ENCODE results near the gene EBF4. TPM values are rescaled to one million over a fixed set of nuclear protein-coding genes. Genes with fewer than 3 reads are reported as not detected.

The EBF4 gene
- total RNA-seq, 1 experiment from 2014 or later = 2.7 TPM

DNA sequence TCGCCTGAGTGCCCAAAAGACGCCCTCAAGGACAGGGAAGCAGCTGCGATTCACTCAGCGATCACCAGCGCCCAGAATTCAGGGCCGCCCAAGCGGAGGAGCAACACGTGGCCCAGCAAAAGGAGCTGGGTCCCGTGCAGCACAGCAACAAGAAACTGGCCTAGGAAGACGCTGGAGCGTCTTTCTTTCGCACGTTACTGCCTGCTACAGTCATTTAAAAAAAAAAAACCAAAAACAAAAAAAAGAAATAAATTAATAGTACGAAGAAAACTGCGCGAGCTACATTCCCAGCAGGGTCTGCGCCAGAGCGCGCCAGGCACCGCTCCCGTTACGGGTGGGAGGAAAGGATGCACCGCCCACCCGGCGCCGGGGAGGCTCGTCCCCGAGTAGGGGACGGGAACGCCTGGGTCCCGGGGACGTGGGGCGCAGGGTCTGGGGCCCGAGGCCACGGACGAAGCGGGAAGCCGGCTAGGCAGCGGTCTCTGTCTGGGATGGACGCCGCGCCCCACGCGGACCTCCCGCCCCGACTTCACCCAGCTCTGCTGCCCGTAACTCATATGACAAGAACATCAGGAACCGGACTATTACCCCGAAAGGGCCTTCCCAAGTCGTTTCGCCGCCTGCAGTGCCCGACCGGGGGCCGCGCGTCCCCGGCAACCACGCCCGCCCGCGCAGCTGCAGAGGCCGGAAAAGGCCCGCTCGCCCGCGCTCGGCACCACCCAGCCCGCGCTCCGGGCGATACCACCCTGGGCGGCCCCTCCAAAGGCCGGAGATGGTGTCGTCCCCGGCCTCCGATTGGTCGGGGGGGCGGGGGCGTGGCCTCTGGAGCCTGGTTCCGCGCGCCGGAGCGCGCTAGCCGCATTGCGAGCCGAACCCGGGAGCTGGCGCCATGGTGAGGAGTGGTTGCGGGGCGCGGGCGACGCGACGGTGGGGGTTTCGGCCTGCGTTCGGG is 40.5 kb upstream of the EBF4 start, which contains the start of gene NOP56 (continued):
- TF ChIP-seq NR1H2 (CRISPR knock-in tag; IDR thresholded peaks at IDR 0.05) = no peak
- TF ChIP-seq E2F1 (CRISPR knock-in tag; IDR thresholded peaks at IDR 0.05) = no peak
- TF ChIP-seq FOXK1 (CRISPR knock-in tag; IDR thresholded peaks at IDR 0.05) = peak; percentile 61
- no peak for TF ChIP-seq ESRRA (CRISPR knock-in tag; IDR thresholded peaks at IDR 0.05; ENCODE audit: borderline replicate concordance)
- no peak; the same call in 1 of the 2 replicates for TF ChIP-seq PREB (CRISPR knock-in tag; IDR thresholded peaks at IDR 0.05; ENCODE audit: borderline replicate concordance)
- peak; percentile 83; the same call in 1 of the 2 replicates for TF ChIP-seq E2F5 (CRISPR knock-in tag; IDR thresholded peaks at IDR 0.05)
- no peak for TF ChIP-seq NR3C1 (CRISPR knock-in tag; conservative IDR thresholded peaks at IDR 0.05; ENCODE audit: low read depth)
- TF ChIP-seq OVOL2 (CRISPR knock-in tag; IDR thresholded peaks at IDR 0.05; ENCODE audit: borderline replicate concordance) = no peak
- TF ChIP-seq HMGA2 (CRISPR knock-in tag; IDR thresholded peaks at IDR 0.05) = no peak
- no peak for TF ChIP-seq ZNF138 (CRISPR knock-in tag; conservative IDR thresholded peaks at IDR 0.05)
- TF ChIP-seq ETV6 (CRISPR knock-in tag; IDR thresholded peaks at IDR 0.05) = peak; percentile 89; the same call in 1 of the 2 replicates
- TF ChIP-seq ZNF281 (CRISPR knock-in tag; IDR thresholded peaks at IDR 0.05) = no peak
- TF ChIP-seq ZNF219 (CRISPR knock-in tag; IDR thresholded peaks at IDR 0.05; ENCODE audit: borderline replicate concordance) = no peak

GRCh38 chr20:2652724-2653555 is 39.6 kb upstream of the EBF4 start:
- H3K27me3 Mint-ChIP-seq (ENCODE audit: low read depth) = no peaks in the 10 kb centered on the region
- H3K4me1 Mint-ChIP-seq = peaks cover 24% of the 10 kb centered on the region
- DNase-seq (ENCODE audit: low spot score) = no peak
- no peaks in the 10 kb centered on the region for H3K9me3 Mint-ChIP-seq
- peak overlapping the region; percentile 84 for H3K4me3 Mint-ChIP-seq
- peak; percentile 22 for ATAC-seq
- H3K27ac Mint-ChIP-seq = peak overlapping the region; percentile 76; the same call in 1 of the 2 replicates
- CTCF ChIA-PET = interaction anchor here (0.6 to 3.7 kb wide), 5 partner anchors 13 to 266 kb away, joined by 3 to 30 read pairs (median 3); no protein-coding TSS in a partner anchor
- peaks cover 52% of the 10 kb centered on the region for H3K36me3 Mint-ChIP-seq
- POLR2A ChIA-PET = interaction anchor here (0.7 to 2.2 kb wide), 9 partner anchors 8 to 182 kb away, joined by 3 to 22 read pairs (median 4); partner anchors contain the start of genes IDH3B and SNRPB
- peak; percentile 54; the same call in 1 of the 2 replicates for TF ChIP-seq NFE2L1 (CRISPR knock-in tag; IDR thresholded peaks at IDR 0.05)
- no peak for TF ChIP-seq NFYB (CRISPR knock-in tag; conservative IDR thresholded peaks at IDR 0.05; ENCODE audit: low read depth)
- TF ChIP-seq E2F4 (CRISPR knock-in tag; IDR thresholded peaks at IDR 0.05; ENCODE audit: borderline replicate concordance, low read depth) = no peak; the same call in 1 of the 2 replicates
- TF ChIP-seq FOXK1 (CRISPR knock-in tag; IDR thresholded peaks at IDR 0.05) = peak; percentile 37; the same call in 1 of the 2 replicates
- peak; percentile 88 for TF ChIP-seq ZNF138 (CRISPR knock-in tag; conservative IDR thresholded peaks at IDR 0.05)
- no peak for TF ChIP-seq ZNF671 (CRISPR knock-in tag; IDR thresholded peaks at IDR 0.05)
- TF ChIP-seq, protein P1, sequence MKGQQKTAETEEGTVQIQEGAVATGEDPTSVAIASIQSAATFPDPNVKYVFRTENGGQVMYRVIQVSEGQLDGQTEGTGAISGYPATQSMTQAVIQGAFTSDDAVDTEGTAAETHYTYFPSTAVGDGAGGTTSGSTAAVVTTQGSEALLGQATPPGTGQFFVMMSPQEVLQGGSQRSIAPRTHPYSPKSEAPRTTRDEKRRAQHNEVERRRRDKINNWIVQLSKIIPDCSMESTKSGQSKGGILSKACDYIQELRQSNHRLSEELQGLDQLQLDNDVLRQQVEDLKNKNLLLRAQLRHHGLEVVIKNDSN (CRISPR knock-in tag; IDR thresholded peaks at IDR 0.05) = peak; percentile 85
- TF ChIP-seq ZNF121 (CRISPR knock-in tag; IDR thresholded peaks at IDR 0.05) = no peak
- peak; percentile 38; the same call in 1 of the 2 replicates for TF ChIP-seq RORB (CRISPR knock-in tag; IDR thresholded peaks at IDR 0.05)
- no peak; the same call in 1 of the 2 replicates for TF ChIP-seq NR2C2 (CRISPR knock-in tag; IDR thresholded peaks at IDR 0.05)
- no peak for TF ChIP-seq GRHL2 (CRISPR knock-in tag; IDR thresholded peaks at IDR 0.05; ENCODE audit: insufficient replicate concordance, severe bottlenecking)
- no peak for TF ChIP-seq MYBL2 (CRISPR knock-in tag; IDR thresholded peaks at IDR 0.05)
- TF ChIP-seq, protein P2, sequence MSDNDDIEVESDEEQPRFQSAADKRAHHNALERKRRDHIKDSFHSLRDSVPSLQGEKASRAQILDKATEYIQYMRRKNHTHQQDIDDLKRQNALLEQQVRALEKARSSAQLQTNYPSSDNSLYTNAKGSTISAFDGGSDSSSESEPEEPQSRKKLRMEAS (CRISPR knock-in tag; IDR thresholded peaks at IDR 0.05) = peak; percentile 88
